K562 (cell line): Measurements from ENCODE around the gene MRPL55. TPM values are rescaled to one million over a fixed set of nuclear protein-coding genes. Genes with fewer than 3 reads are reported as not detected.

Source experiments
- ATAC-seq: fragments of 200-7000 bp; cut with Tn5 transposase; 3 replicates; pipeline ENCODE4 v1.9.1; 2020; ENCODE audit warnings: moderate library complexity
- BruUV-seq: library from RNA; stranded (reverse); fragments of 400-500 nt; replicated peaks from 2 replicates; lab custom pipeline; 2021; lab: Mats Ljungman, UMichigan
- CTCF ChIA-PET: fragments of 300-600 bp; formaldehyde crosslinking; extraction: SDS; loops from one replicate; lab custom pipeline; 2021; ENCODE audit warnings: low intra/inter-chr PET ratio; lab: Yijun Ruan, JAX
- POLR2A ChIA-PET: fragments of 300-600, 350-650 bp; sonication (Branson Sonifier 250); formaldehyde crosslinking; extraction: SDS; loops from one replicate; lab custom pipeline; 2021; ENCODE audit warnings: antibody characterized with exemption, inconsistent platforms; lab: Yijun Ruan, JAX
- DNase-seq, 4 experiments: peaks; one replicate each; pipeline versions ENCODE4 v3.0.0 to v3.0.0-alpha.2; 2011 to 2018; ENCODE audit warnings: low spot score in 3 of 4, mixed read lengths in 3 of 4; ENCODE audit errors: extremely low read depth in 1 of 4
- FAIRE-seq: peaks from 2 replicates; lab custom pipeline; 2011; peaks lifted over from hg19 to GRCh38; lab: Jason Lieb, UNC
- H2AFZ ChIP-seq: 2 replicates; pipeline ENCODE4 v1.6.0; 2011; ENCODE audit warnings: low read depth, low read length, control low read depth, inconsistent platforms
- H3K27ac ChIP-seq: fragments of 200-600 bp; 3 replicates; pipeline ENCODE4 v1.8.0; 2011; ENCODE audit warnings: low read depth, mild to moderate bottlenecking, control low read depth, inconsistent platforms, low read length, moderate library complexity, mixed read lengths; ENCODE audit errors: extremely low read depth
- H3K27me3 ChIP-seq, 2 experiments: fragments of 300-600 bp in 1 of 2; 2 replicates in 1 of 2; 3 replicates in 1 of 2; pipeline versions ENCODE4 v1.6.0 to v1.8.0; 2011; ENCODE audit warnings: inconsistent platforms in 2 of 2, low read length in 2 of 2, mild to moderate bottlenecking in 1 of 2, mixed read lengths in 1 of 2, moderate library complexity in 1 of 2; ENCODE audit not compliant: control insufficient read depth in 2 of 2, insufficient read depth in 2 of 2
- H3K36me3 ChIP-seq: fragments of 300-600 bp; 3 replicates; pipeline ENCODE4 v1.8.0; 2011; ENCODE audit warnings: mild to moderate bottlenecking, low read length, inconsistent platforms; ENCODE audit not compliant: control insufficient read depth, insufficient read depth
- H3K4me1 ChIP-seq, 2 experiments: fragments of 200-600 bp in 1 of 2; replicated peaks in 1 of 2; 2 replicates in 1 of 2; 3 replicates in 1 of 2; pipeline versions ENCODE4 v1.5.1 to v1.8.0; 2011; ENCODE audit warnings: inconsistent platforms in 2 of 2, low read length in 2 of 2, mild to moderate bottlenecking in 1 of 2, mixed read lengths in 1 of 2, moderate library complexity in 1 of 2; ENCODE audit not compliant: control insufficient read depth in 2 of 2, insufficient read depth in 2 of 2
- H3K4me2 ChIP-seq: 2 replicates; pipeline ENCODE4 v1.6.1; 2011; ENCODE audit warnings: low read length, control low read depth, inconsistent platforms, mixed read lengths; ENCODE audit not compliant: insufficient read depth
- H3K4me3 ChIP-seq: fragments of 200-600 bp; sonication (generic), shearing (Covaris generic); 2 replicates; pipeline ENCODE4 v1.5.1; 2016; ENCODE audit warnings: control low read depth, inconsistent platforms
- H3K79me2 ChIP-seq: fragments of 200-600 bp; 3 replicates; pipeline ENCODE4 v1.8.0; 2011; ENCODE audit warnings: low read length, inconsistent platforms; ENCODE audit not compliant: control insufficient read depth, insufficient read depth
- H3K9ac ChIP-seq, 2 experiments: 2 replicates each; pipeline versions ENCODE4 v1.6.0 to v1.6.1; 2011; ENCODE audit warnings: low read depth in 2 of 2, low read length in 2 of 2, control low read depth in 1 of 2, inconsistent platforms in 1 of 2, mild to moderate bottlenecking in 1 of 2, mixed read lengths in 1 of 2; ENCODE audit not compliant: insufficient read depth in 1 of 2
- H3K9me1 ChIP-seq: one replicate; pipeline ENCODE4 v1.6.0; 2011; ENCODE audit warnings: inconsistent platforms, mild to moderate bottlenecking, low read length, moderate library complexity; ENCODE audit not compliant: control insufficient read depth, insufficient read depth
- H3K9me3 ChIP-seq: replicated peaks from 2 replicates; pipeline ENCODE4 v1.5.1; 2011; ENCODE audit warnings: low read depth, low read length, inconsistent platforms; ENCODE audit not compliant: control insufficient read depth, insufficient read depth
- H4K20me1 ChIP-seq: replicated peaks from 2 replicates; pipeline ENCODE4 v1.6.1; 2011; ENCODE audit warnings: low read length, inconsistent platforms, mixed read lengths; ENCODE audit not compliant: control insufficient read depth, insufficient read depth
- CREBBP ChIP-seq: IDR thresholded peaks from one replicate; pipeline ENCODE4 v1.6.1; 2012; ENCODE audit warnings: low read depth, mild to moderate bottlenecking, control low read depth, inconsistent platforms, low read length
- EZH2 ChIP-seq: IDR thresholded peaks from 2 replicates; pipeline ENCODE4 v1.6.1; 2012; ENCODE audit warnings: low read depth, mild to moderate bottlenecking, inconsistent platforms, low read length, borderline replicate concordance
- NONO ChIP-seq, 2 experiments: fragments of 200-400 bp in 1 of 2; fragments of 450-650 bp in 1 of 2; formaldehyde crosslinking in 1 of 2; IDR thresholded peaks; 2 replicates each; pipeline ENCODE4 v1.6.1; 2017; ENCODE audit warnings: low read depth in 2 of 2, mild to moderate bottlenecking in 2 of 2, moderate library complexity in 2 of 2, low read length in 1 of 2
- NR2C2 ChIP-seq, 2 experiments: fragments of 200-800 bp in 1 of 2; sonication (Bioruptor generic) in 1 of 2; sonication (generic) in 1 of 2; formaldehyde crosslinking in 1 of 2; IDR thresholded peaks; 2 replicates each; pipeline versions ENCODE4 v1.6.1 to v1.8.0; 2016 to 2022; ENCODE audit warnings: mild to moderate bottlenecking in 1 of 2, missing compliant biosample characterization in 1 of 2, missing genetic modification characterization in 1 of 2, missing genetic modification reagents in 1 of 2
- NUFIP1 ChIP-seq: fragments of 450-650 bp; IDR thresholded peaks from 2 replicates; pipeline ENCODE4 v1.6.1; 2018; ENCODE audit not compliant: partially characterized antibody
- POLR3A ChIP-seq: IDR thresholded peaks from 2 replicates; pipeline ENCODE4 v1.6.1; 2011; ENCODE audit warnings: borderline replicate concordance, mild to moderate bottlenecking, moderate library complexity; ENCODE audit not compliant: insufficient read length, insufficient read depth; ENCODE audit errors: extremely low read depth
- SRSF3 ChIP-seq: fragments of 200-400 bp; formaldehyde crosslinking; IDR thresholded peaks from 2 replicates; pipeline ENCODE4 v1.6.1; 2016; ENCODE audit warnings: mild to moderate bottlenecking, low read length, moderate library complexity; ENCODE audit not compliant: insufficient read depth
- SRSF7 ChIP-seq: fragments of 200-400 bp; formaldehyde crosslinking; optimal IDR thresholded peaks from 2 replicates; pipeline ENCODE3; 2017; ENCODE audit warnings: mild to moderate bottlenecking, low read depth, low read length
- SRSF9 ChIP-seq: fragments of 200-400 bp; formaldehyde crosslinking; IDR thresholded peaks from 2 replicates; pipeline ENCODE4 v1.6.1; 2017; ENCODE audit warnings: low read depth, low read length, borderline replicate concordance
- TARDBP ChIP-seq: fragments of 450-650 bp; IDR thresholded peaks from 2 replicates; pipeline ENCODE4 v1.6.1; 2016
- TCFL5 ChIP-seq: fragments of 250-450 bp; sonication (Bioruptor Pico); conservative IDR thresholded peaks from 2 replicates; pipeline ENCODE4 v1.6.1; 2021; ENCODE audit warnings: mild to moderate bottlenecking, moderate library complexity, matching md5 sums
- TSC22D4 ChIP-seq: fragments of 450-650 bp; IDR thresholded peaks from 2 replicates; pipeline ENCODE4 v1.6.1; 2016; ENCODE audit warnings: missing genetic modification characterization, missing biosample characterization, control low read depth
- TSHZ1 ChIP-seq: fragments of 250-450 bp; sonication (Bioruptor Pico); IDR thresholded peaks from 2 replicates; pipeline ENCODE4 v1.4.0; 2020; ENCODE audit warnings: mild to moderate bottlenecking, moderate library complexity
- ZNF507 ChIP-seq: conservative IDR thresholded peaks from 2 replicates; pipeline ENCODE4 v1.6.1; 2017; ENCODE audit warnings: missing genetic modification characterization, missing compliant biosample characterization
- WGBS: fragments of 100-300 bp; shearing (Covaris generic); methylation state at CpG from one replicate; pipeline ENCODE4 v1.1.6; 2016; ENCODE audit warnings: low coverage, mixed read lengths; ENCODE audit not compliant: insufficient coverage; ENCODE audit errors: missing lambda C conversion rate; 5-methylcytosine and 5-hydroxymethylcytosine counted together
- in situ Hi-C: fragments of 300-500 bp; cut with MboI; formaldehyde crosslinking; loops from 4 replicates; pipeline ENCODE4 v1.15.0; 2018; ENCODE audit warnings: inconsistent platforms, mixed read lengths
- intact Hi-C: fragments of 100-400 bp; cut with micrococcal nuclease; formaldehyde crosslinking; loops from 2 replicates; pipeline ENCODE4 v1.14.2; 2022
- polyA plus RNA-seq, 8 experiments: library from polyadenylated mRNA; depleted of rRNA in 4 of 8; stranded (reverse) in 5 of 8; unstranded in 3 of 8; fragments of >200 nt; fragmentation: Nextera tagmentation in 2 of 8; fragmentation: Illumina TruSeq in 1 of 8; extraction: Ambion mirVana in 2 of 8; extraction: Trizol in 1 of 8; gene quantifications; 2 replicates each; pipeline versions ENCODE4 v1.2.1 to v1.2.3, GENCODE V29; 2011 to 2014; ENCODE audit warnings: inconsistent platforms in 1 of 8, missing spikeins in 1 of 8
- total RNA-seq, 7 experiments: library from RNA; depleted of rRNA in 6 of 7; stranded (reverse); fragments of >200 nt in 6 of 7; fragmentation: Illumina TruSeq in 2 of 7; extraction: Trizol in 2 of 7; gene quantifications; 2 replicates each; pipeline versions ENCODE4 v1.2.1 to v1.2.3, GENCODE V29; 2011 to 2021; ENCODE audit warnings: low replicate concordance in 1 of 7
- TF ChIP-seq, protein P1 (sequence below): fragments of 250-450 bp; sonication (Bioruptor Pico); IDR thresholded peaks from 2 replicates; pipeline ENCODE4 v1.9.0; 2021; ENCODE audit warnings: mild to moderate bottlenecking
- TF ChIP-seq, protein P2 (sequence below): sonication (generic); formaldehyde crosslinking; IDR thresholded peaks from 2 replicates; pipeline ENCODE4 v1.8.0; 2022; ENCODE audit warnings: mild to moderate bottlenecking, missing genetic modification reagents

MRPL55 gene
- total and polyA plus RNA-seq, 9 of the 15 experiments (the other 6 are each of a cell fraction or from before 2014, with no cell fraction given), result 34.9 to 228 (median 81.0) TPM

DNA sequence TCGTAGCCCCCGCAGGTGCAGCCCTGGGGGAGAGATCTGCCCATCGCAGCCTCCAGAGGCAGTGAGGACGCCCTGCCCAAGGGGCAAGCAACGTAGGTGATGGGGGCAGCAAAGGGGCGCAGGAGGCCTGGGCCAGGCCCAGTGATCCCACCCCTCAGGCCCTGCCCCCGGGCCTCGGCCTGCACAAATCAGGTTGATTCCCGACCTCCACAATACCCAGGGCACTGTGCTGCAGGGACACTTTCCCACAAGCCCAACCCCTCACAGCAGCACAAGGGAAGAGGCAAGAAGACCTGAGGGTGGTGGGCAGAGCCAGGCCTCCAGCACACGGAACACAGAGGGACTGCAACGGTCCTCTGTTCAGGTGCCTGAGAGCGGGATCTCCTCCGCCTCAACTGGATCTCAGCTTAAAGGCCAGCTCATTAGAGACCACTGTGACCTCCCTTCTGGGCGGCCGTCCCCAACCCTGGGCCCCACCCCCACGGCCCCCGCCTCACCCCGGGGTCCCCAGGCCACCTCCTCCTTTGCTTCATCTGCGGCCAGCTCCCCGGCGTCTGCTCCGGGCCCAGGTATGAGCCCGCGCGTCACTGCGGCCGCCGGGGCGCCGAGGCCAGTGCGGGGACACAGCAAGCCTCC, 27.4 kb downstream of the MRPL55 start:
- no peaks in the 10 kb centered on the region for H3K9me3 ChIP-seq
- no peaks in the 10 kb centered on the region for H3K27me3 ChIP-seq
- ATAC-seq (peak; percentile 44), DNase-seq (peak; percentile 58 to 87 (median 73)), FAIRE-seq (no peak)
- intact Hi-C loops (no loop called here), in situ Hi-C loops (no loop called here)
- H3K36me3 ChIP-seq, result peaks cover 33% of the 10 kb centered on the region
- 4% methylated on average over 29 of the region's 31 CpGs for WGBS
- ChIA-PET CTCF (interaction anchor here (0.5 kb wide), 1 partner anchor 1800 kb away, joined by 3 read pairs; no protein-coding TSS in a partner anchor), POLR2A (interaction anchor here (0.5 to 4.3 kb wide), 14 partner anchors 11 to 1588 kb away, joined by 3 to 36 read pairs (median 4); partner anchors contain the start of gene JMJD4)
- H3K9me1 ChIP-seq, result peaks cover 27% of the 10 kb centered on the region
- peaks cover 51% of the 10 kb centered on the region for H4K20me1 ChIP-seq
- peaks cover 30 to 58% of the 10 kb centered on the region in 2 experiments; a peak in 4 of 5 replicates for H3K4me1 ChIP-seq
- TSS peak; percentile 47 for BruUV-seq
- H3K4me3 ChIP-seq, result peak overlapping the region; percentile 96
- peaks cover 61% of the 10 kb centered on the region for H3K79me2 ChIP-seq
- peak overlapping the region; percentile 99 to 100 for H3K9ac ChIP-seq
- H3K4me2 ChIP-seq, result peak overlapping the region; percentile 96
- H2AFZ ChIP-seq, result peak overlapping the region; percentile 89
- H3K27ac ChIP-seq, result peak overlapping the region; percentile 98
- TF ChIP-seq, protein P1, sequence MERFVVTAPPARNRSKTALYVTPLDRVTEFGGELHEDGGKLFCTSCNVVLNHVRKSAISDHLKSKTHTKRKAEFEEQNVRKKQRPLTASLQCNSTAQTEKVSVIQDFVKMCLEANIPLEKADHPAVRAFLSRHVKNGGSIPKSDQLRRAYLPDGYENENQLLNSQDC (CRISPR knock-in tag), result no peak
- TF ChIP-seq NR2C2 (CRISPR knock-in tag; IDR thresholded peaks at IDR 0.05) (peak; percentile 19; the same call in 1 of the 2 replicates), NR2C2 (tag; IDR thresholded peaks at IDR 0.05) (no peak), NUFIP1 (no peak), EZH2 (no peak), TSHZ1 (no peak), TSC22D4 (tag) (no peak), ZNF507 (tag) (no peak), SRSF9 (no peak), SRSF7 (no peak), TARDBP (0 out of 2 replicates have a peak, but pooled peaks have one; percentile 36), POLR3A (no peak), CREBBP (no peak), TCFL5 (CRISPR knock-in tag) (no peak), SRSF3 (no peak), NONO (IDR thresholded peaks at IDR 0.05; ENCODE audit: low read depth in 2 of 2, low read length in 1 of 2) (no peak)
- TF ChIP-seq, protein P2, sequence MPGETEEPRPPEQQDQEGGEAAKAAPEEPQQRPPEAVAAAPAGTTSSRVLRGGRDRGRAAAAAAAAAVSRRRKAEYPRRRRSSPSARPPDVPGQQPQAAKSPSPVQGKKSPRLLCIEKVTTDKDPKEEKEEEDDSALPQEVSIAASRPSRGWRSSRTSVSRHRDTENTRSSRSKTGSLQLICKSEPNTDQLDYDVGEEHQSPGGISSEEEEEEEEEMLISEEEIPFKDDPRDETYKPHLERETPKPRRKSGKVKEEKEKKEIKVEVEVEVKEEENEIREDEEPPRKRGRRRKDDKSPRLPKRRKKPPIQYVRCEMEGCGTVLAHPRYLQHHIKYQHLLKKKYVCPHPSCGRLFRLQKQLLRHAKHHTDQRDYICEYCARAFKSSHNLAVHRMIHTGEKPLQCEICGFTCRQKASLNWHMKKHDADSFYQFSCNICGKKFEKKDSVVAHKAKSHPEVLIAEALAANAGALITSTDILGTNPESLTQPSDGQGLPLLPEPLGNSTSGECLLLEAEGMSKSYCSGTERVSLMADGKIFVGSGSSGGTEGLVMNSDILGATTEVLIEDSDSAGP (CRISPR knock-in tag), result peak; percentile 38; the same call in 1 of the 2 replicates
